ENCODE data around the gene RUFY3. TPM values are rescaled to one million over a fixed set of nuclear protein-coding genes. Genes with fewer than 3 reads are reported as not detected.

Gene RUFY3
- total RNA-seq, 1 experiment from 2014 or later: 25.7 TPM

DNA sequence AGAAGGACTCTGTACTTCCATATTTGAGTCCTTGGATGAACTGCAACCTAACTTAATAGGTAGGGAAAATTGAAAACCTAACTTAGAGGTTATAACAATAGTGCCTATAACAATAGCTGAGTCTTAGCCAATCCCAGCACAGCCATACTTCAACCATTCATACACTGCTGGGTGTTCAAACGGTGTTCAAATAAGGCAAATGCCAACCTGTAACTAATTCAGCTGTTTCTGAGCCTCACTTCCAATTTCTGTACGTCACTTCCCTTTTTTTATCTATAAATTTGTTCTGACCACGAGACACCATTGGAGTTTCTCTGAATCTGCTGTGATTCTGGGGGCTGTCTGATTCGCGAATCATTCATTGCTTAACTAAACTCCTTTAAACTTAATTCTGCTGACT is 127.5 kb downstream of the RUFY3 start:
- in situ Hi-C loops (cut with HindIII; ENCODE audit: low pct_unique_long_range_greater_than_20kb, low sequenced_read_pairs): no loop called here
- DNase-seq (ENCODE audit: low read depth, low spot score): no peak

DNA sequence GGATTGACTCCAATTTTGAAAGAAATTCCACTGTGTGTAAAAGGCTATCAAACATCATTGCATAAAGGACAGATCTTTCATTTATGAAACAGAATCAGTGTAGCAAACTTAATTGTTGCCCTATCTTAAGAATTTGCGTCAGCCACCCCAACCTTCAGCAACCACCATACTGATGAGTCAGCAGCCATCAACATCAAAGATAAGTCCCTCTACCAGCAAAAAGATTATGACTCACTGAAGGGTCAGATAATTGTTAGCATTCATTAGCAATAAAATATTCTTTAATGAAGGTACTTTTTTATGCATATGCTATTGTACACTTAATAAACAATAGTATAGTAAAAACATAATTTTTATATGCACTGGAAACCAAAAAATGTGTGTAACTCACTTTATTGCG is 133.7 kb downstream of the RUFY3 start:
- no peak for DNase-seq (ENCODE audit: low read depth, low spot score)
- in situ Hi-C loops (cut with HindIII; ENCODE audit: low pct_unique_long_range_greater_than_20kb, low sequenced_read_pairs): no loop called here

Small RNAs within 50 kb of the gene (small RNA-seq; reads per million reads assigned to genes)
- gene RF00026 (0 reads per million in 2 experiments), gene RNU6-520P (0 reads per million in 2 experiments), gene RNU6-784P (0 reads per million in 2 experiments), gene RNU6-891P (0 reads per million in 2 experiments)

Other genes starting within 250 kb of the RUFY3 start
- gene MUC7, start 249.8 kb upstream of the RUFY3 start, total RNA-seq (2014; rRNA removed; shearing (Covaris generic)): 0.69 TPM in 2 replicates
- not detected in 2 replicates for gene AMTN, start 203.4 kb upstream of the RUFY3 start, total RNA-seq (2014; rRNA removed; shearing (Covaris generic))
- gene AMBN, start 129.7 kb upstream of the RUFY3 start, total RNA-seq (2014; rRNA removed; shearing (Covaris generic)): 0.13 TPM in 1 of 2 replicates, not detected in the other
- gene ENAM, start 93.2 kb upstream of the RUFY3 start, total RNA-seq (2014; rRNA removed; shearing (Covaris generic)): 0.08 TPM in 1 of 2 replicates, not detected in the other
- gene JCHAIN, start 55.5 kb upstream of the RUFY3 start, total RNA-seq (2014; rRNA removed; shearing (Covaris generic)): not detected in 2 replicates
- gene UTP3, start 33.4 kb upstream of the RUFY3 start, total RNA-seq (2014; rRNA removed; shearing (Covaris generic)): 20.8 and 22.7 TPM in 2 replicates
- gene GRSF1, start 117.9 kb downstream of the RUFY3 start, total RNA-seq (2014; rRNA removed; shearing (Covaris generic)): 194 and 215 TPM in 2 replicates
- 23.3 and 27.1 TPM in 2 replicates for gene MOB1B, start 180.4 kb downstream of the RUFY3 start, total RNA-seq (2014; rRNA removed; shearing (Covaris generic))

Measured in SK-MEL-5 (cell line).